ENCODE data around the gene IGF2BP2.

Gene IGF2BP2

DNA sequence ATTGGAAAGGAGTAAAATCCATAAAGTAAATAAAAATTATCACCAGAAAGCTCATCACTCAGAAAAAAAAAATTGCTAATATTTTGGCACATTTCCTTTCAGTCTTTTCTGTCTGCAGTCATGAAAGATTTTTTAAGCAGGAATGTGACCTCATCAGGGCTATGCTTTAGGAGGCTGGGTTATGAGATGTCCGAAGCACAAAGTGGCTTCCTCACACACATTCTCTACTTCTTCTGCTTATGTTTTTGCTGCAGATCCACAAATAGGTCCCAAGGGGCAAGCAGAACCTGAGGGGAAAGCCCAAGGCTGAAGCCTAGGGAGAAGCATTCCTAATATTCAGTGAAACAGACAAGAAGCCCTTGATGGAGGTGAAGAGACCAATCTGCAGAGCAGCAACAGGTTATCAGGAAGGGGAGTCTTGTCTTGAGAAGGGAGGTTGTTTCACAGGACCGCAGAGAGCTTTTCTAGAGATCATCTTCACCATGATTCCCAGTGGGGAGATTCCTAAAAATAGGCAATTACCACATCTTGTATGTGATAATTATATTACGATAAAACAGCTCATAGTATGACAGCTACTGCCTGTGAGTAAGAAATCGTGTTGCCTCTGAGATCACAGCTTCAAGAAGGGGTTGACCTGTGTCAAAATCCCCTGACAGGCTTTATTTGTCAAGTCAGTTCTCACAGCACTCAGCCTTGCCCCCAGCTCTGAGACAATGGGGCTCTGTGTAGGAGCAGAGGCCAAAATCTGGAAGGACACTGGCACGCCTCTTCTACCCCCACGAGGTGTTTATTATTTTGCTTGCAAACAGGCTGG lies 60.5 kb downstream of the IGF2BP2 start:
- DNase-seq = no peak

DNA sequence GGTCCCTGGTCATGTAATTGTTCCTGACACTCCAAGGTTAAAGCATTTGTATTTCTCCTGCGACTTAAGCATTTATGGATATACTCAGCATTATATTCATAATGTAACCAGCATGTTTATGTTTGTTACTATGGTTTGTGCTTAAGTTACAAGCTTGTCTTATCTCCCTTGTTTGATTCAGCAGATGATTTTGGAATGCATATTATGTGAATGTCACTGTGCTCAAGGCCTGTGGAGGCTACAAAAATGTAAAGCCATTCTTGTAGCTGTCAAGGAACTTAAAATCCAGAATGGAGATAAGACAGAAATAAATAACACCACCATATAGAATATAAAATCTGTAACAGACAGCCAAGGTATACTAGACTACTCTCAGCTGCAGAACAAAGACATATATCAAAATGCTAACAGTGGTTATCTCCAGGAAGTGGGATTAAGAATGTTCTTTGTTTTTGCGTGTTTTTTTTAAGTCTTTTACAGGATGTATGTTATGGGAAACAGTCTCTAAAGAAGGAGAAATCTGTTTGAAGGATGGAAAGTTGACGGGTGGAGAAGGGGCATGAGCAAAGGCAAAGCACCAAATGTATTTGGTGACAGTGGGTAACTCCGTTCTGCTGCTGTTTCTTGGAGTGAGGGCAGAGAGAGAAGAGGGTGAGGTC lies 61.4 kb downstream of the IGF2BP2 start:
- no peak for DNase-seq

DNA sequence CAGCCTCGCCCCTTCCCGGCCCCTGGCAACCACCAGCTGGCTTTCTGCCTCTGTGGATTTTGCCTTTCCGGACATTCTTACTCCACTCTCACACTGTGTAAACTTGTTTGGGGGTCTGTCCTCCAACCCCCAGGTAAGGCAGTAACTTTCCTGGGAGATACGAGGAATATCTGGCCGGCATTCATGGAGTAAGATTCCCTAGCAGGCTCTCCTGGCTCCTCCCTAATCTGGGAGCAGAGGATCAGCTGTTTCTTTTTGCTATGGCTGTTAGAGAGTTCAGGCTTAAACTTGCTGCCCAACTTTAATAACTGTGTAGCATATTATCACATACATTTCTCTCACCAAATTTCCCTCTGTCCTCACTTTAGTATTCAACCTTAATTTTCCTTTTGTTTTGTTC lies 64.3 kb downstream of the IGF2BP2 start:
- no peak for DNase-seq

DNA sequence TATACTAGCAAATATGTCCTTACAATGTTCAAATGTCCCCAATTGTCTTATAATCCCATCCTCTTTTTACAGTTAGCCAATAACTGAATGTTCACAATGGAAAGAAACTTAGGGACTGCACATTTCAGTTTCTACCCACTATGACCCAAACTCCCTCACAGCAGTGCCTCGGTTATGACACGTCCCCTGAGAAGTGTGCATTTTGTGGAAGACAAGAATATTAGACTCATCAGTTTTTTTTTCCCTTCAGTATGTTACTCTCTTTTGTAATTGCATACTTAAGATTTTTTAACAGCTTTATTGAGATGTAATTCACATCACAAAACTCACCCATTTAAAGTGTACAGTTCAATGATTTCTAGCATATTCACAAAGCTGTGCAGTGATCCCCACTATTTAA lies 64.8 kb downstream of the IGF2BP2 start:
- no peak for DNase-seq

DNA sequence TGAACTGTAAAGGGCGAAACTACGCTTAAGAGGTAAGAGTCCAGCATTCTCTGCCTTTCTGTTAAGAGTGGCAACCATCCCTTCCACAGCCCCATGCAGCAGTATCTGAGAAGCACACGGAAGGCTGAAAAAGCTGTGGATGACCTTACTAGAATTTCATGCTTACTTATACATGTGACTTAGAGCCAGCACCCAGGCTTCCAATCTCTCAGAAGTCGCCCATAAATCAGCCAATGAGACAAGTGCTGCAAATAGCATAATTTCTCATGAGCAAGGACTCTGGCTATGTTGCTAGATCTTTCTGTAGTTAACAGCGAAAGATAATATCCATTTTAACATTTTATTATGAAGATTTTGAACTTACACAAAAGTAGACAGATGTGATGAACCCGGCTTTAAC lies 65.3 kb downstream of the IGF2BP2 start:
- DNase-seq = no peak

DNA sequence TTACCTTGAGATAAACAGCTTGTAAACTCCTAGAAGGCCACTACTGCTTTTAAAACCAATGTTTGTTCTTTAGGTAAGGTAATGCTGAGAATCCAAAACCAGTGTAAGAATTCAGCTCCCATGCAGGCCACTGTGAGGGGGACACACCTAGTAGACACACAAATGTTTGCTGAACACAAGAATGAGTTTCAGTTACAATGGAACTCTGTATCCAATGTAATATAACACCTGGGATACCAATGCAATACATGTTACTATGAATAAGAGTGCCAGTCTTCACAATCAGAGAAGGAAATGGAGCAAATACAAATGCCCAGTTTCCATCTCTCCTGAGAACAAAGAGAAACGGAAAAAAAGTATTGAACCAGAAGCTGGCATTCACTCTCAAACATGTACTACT lies 65.9 kb downstream of the IGF2BP2 start:
- DNase-seq = no peak

DNA sequence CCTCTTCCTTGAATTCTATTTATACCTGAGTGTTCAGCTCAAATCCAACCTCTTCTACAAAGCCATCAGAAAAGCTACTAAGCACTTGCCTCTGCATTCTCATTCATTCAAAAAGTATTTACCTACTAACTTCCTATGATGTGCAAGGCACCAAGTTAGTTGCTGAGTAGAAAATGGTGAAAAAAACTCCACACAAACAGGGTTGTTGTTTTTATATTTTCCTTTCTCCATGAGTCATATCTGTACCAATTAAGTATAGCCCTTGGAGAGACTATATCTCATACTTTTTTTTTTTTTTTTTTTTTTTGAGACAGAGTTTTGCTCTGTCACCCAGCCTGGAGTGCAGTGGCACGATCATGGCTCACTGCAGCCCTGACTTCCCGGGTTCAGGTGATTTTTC lies 67.7 kb downstream of the IGF2BP2 start:
- no peak for DNase-seq

DNA sequence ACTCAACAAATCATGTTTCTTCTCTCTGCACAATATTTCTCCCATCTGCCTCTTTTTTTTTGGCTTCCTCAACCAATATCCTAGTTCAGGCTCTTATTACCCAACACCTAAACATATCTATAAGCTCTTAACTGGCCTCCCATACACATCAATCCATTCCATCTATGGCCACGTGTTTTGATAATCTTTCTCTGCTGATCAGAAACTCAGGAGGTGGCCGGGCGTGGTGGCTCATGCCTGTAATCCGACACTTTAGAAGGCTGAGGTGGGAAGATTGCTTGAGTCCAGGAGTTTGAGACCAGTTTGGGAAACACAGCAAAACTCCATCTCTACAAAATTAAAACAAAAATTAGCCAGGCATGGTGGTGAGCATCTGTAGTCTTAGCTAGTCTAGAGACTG lies 68.4 kb downstream of the IGF2BP2 start:
- DNase-seq = no peak

DNA sequence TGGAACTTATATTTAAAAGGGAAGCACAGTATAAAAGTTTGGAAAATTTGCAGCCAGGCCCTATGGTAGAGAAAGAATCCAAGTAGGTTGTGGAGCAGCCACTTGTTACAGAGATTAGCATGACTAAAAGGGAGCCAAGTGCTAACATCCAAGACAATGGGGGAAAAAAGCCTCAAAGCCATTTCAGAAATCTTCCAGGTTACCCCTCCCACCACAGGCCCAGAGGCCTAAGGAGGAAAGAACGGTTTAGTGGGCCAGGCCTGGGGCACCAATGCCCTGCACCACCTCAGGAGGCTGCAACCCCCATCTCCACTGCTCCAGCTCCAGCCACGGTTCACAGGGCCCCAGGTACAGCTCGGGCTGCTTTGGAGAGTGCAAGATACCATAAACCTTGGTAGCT lies 69.9 kb downstream of the IGF2BP2 start:
- no peak for DNase-seq

DNA sequence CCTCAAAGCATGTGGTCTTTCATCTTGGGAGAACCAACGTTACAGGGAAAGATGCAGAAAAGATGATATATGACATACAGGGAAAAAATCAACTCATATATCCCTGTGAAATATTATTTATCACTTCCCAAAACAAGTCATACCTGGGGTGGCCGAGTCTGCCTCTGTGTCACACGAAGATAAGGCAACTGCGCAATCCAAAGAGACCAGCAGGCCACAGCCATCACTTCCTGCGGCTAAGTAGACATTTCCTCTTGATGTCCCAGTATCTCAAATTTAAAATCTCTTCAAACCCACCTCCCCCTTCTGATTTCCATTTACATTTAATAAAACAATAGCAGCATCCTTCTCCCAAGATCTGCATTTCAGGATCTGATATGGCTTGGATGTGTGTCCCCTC lies 71.5 kb downstream of the IGF2BP2 start:
- DNase-seq = no peak

DNA sequence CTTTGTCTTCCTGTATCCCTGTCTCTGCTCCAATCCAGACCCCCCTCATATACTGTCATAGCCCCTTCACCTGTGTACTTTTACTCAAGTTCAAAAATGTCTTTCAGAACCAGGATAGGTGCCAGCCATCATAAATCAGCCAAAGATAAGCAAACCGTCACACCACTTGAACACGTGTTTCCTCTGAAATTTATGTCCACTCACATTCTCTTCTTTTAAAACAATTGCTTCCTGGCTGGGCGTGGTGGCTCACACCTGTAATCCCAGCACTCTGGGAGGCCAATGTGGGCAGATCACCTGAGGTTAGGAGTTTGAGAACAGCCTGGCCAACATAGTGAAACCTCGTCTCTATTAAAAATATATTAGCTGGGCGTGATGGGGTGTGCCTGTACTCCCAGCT lies 74.1 kb downstream of the IGF2BP2 start:
- no peak for DNase-seq

DNA sequence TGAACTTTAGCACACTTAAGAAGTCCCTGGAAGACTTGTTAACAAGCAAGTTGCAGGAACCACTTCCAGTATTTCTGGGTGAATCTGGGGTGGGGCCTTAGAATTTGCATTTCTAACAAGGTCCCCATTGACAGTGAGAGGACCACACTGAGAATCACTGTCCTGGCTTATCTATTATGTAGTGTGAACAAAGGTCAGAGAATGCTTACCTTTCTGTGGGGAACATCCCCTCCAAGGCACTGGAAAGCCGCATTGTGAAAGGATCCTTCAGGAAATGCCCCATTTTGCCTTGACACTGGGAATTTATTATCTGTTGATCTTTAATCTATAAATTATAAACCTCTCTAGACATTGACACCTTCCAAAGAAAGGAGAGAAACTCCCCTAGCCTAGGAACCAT lies 74.8 kb downstream of the IGF2BP2 start:
- no peak for DNase-seq

DNA sequence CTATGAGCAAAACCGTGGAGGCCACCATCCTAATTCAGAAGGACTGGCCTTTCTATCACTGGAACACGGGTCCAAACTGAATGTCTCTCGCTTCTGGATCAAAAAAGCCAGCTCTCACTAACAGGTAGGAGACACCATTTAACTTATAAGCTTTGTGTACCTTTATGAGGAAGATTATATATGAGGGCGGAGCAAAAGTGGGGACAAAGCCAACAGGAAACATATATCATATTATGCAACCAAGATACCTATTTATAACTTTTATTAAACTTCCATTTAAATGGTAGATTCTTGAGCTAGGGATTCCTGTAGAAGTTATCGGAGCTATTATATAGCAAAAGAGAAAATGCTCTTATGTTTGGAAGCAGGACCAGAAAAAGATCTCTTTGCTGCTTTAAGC lies 78.4 kb downstream of the IGF2BP2 start:
- no peak for DNase-seq

DNA sequence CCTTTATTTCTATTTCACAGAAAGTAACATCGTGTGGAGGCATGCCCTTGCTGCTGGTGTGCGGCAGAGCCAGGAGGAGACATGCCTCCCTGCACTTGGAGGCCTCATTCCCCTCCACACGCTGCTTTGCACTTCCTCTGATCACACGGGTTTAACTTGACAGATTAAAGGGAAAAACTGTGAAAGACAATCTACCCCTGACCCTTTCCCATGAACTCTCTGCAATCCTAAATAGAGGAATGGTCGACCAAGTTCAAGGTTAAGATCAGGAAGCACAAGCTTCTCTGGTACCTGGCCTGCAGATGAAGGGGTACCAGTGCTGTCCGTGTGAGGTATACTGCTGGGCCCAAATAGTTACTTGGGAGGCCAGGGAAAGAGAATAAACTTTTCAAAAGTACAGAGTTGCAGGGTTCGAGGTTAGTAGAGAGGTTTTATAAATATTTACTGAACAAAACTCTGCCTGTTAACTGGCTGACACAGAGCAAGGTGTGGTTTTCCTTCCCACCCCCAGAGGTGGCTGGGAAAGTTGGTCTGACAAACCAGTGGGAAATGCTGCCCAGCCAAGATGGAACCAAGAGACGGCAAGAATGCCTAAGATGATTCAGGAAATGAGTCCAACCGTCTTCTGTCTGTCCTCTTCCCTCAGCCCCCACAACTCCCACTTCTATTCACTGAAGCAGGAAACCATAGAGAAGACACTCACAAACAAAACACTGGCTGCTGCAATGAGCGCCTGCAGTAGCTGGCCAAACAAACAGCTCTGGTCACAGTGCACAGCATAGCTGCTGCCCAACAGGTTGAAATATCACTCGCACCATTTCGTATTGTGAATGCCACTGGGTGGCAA lies 79.6 kb downstream of the IGF2BP2 start:
- no peak for DNase-seq

DNA sequence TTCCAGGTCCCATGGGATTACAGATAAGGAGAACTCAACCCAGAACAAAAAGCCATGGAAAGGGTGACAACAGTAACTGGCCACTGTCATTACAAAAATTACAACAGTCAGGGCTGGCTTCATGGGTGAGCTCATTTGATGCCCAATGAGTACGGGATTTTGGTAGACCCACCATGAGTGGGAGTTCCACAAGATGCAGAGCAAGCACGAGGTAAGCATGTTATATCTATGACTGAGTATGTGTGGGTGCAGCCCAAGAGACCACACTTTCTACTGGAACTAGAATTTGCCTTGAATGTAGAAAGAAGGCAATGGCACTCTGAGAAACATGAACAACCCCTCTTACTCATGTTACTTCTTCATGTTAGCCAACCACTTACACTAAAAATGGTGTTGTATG lies 83.3 kb downstream of the IGF2BP2 start:
- DNase-seq = no peak

DNA sequence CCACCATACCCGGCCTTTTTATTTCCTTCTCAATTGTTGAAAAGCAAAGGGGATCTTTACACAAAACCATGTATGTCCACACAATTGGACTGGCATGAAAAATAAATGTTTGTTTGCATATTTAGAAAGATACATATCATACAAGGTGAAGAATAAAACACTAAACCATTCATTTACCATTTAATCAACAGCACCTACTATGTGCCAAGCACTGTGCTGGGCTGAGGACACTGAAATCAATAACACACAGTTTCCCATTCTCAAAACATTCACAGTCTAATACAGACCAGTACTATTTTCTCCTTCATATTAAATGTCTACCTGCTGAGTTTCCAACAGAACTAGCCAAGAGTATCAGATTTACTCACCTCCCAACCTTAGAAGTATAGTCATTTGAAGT lies 84.7 kb downstream of the IGF2BP2 start:
- DNase-seq = no peak

DNA sequence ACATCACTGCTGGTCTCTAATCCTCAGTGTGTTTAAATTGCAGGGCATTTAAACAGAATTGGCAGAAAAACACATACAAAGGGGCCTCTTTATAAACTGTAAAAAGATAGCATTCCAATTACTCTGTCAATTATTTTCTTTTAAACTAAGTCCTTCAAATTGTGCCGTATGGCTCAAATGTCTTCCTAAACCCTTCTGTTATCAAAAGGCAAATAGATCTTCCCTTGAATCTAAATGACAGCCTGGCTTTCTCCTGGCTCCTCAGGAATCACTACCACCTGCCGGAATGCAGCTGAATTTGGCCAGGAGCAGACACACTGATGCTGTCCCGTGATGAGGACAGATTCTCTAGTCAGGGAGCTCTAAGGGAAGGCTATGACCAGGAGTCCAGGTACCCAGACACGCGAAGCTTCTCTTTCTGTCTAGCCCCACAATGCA lies 85.6 kb downstream of the IGF2BP2 start:
- no peak for DNase-seq

DNA sequence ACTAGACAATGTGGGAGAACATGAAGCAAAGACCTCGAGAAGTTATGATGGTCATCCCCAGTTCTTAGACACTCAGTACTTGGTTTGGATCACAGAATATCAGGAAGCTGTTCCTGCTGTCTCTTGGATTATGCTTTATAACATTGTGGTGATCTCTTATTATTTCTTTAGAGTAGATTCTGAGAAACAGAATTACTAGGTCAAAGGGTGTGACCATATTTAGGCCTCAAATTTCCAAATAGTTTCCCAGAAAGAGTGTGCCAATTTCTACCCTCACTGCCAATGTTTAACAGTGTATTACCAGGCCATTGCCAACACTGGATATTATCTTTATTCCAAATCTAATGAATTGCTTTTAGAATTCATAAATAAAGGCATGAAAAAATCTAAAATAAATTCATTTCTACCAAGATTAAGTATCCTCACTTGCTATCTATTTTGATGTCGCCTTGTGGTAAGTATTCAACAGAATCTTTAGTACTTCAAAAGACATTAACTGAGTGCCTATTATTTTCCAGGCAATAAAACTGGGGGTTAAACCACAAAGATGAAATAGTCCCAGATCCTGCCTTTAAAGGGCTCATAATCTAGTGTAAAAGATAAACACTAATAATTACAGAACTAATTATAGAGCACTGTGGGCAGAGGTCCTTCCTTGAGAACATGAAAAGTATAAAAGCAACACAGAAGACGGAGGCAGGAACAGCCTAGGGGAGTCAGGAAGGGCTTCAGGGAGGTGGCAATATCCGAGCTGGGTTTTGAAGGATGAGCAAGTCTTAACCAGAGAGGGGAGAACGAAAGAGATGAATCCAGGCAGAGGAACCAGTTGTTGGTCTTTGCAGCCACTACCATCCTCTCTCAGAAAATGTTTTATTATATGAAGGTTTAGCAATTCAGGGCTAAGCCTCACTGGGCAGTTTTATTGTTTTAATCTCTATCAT lies 86.8 kb downstream of the IGF2BP2 start:
- no peak for DNase-seq

DNA sequence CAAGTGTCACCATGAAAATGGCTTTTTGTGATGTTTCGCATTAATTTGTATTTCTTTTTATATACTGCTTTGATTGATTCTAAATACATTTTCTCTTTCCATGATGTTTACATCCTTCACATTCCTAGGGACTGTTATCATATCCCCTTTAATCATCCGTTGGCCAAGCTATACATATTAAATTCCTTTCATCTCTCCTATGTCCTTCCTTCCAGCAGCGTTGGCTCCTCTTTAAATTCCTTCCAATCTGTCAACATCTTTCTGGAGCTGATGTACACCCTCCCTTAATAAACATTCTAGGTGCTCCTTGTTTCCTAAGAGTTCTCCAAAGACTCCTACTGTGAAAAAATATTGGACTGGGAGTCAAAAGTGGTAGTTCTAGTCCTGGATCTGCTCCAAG lies 87.8 kb downstream of the IGF2BP2 start:
- no peak for DNase-seq

DNA sequence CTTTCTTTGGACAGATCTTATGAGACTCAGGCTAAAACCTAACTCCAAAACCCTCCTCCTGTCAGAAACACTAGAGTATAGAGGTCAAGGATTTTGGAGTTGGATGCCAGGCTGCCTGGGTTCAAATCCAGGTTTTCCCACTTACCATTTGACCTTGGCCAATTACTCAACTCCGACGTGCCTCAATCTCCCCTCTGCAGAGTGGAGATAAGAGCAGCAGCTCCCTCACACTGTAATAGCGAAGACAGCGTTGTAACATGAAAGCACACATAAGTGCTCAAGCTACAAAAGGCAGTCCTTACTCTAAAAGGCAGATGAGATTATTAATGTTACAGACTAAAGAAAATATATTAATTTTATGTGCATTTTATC lies 90.1 kb downstream of the IGF2BP2 start:
- no peak for DNase-seq

DNA sequence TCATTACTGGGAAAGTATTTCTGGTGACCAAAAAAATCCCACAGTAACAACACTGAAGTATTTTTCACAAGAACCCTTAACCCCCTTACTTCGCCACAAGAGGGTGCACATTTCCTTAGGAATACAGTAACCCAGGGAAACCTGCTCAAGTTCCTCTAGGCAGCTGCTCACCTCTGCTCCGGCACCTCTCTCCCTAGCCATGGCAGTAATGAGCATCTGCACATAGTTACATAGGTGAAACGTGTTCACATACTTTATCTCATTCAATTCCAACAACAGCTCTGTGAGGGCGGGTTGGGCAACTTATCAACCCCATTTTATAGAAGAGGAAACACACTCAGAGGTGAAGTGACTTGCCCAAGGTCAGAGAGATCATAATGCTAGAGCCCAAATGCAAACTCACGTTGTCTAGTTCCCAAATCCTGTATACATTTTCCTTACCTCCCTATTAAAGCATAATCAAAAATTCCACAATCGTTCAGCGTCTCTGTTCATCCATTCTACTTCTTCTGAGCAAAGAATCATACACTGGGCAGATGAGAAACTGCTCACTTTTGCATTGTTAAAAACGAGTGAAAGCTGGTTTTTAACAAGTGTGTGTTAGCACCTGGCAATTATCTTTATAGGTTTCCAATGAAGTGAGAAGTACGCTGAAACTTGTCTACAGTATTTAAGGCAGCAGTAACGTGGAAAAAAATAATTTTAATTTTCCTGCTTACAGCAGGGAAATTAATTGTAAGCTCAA lies 90.7 kb downstream of the IGF2BP2 start:
- DNase-seq = no peak

DNA sequence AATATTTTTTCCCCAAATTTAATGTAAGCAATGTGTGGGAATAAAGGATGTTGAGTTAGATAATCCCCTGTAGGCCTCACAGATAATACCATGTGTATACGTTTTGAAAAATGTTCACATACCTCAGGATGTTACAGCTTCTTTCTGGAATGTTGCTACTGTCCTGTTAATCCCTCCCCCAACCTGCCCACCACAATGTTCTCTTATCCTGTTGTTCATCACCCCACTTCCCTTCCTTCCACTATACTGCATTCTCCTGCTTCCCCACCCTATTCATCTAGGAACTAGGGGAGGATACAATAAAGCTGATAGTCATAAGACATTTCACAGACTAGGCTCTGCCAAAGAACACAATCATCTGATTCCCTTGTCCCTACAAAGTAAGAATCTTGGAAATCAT lies 92.1 kb downstream of the IGF2BP2 start:
- DNase-seq = no peak
